ENCODE data around the gene NT5DC1. TPM values are rescaled to one million over a fixed set of nuclear protein-coding genes. Genes with fewer than 3 reads are reported as not detected.
A peak's percentile ranks its signal among the peaks of the same experiment; 100 is the strongest.

Gene NT5DC1
- total and polyA plus RNA-seq, 2 experiments from 2014 or later: 27.0 to 29.8 TPM

DNA sequence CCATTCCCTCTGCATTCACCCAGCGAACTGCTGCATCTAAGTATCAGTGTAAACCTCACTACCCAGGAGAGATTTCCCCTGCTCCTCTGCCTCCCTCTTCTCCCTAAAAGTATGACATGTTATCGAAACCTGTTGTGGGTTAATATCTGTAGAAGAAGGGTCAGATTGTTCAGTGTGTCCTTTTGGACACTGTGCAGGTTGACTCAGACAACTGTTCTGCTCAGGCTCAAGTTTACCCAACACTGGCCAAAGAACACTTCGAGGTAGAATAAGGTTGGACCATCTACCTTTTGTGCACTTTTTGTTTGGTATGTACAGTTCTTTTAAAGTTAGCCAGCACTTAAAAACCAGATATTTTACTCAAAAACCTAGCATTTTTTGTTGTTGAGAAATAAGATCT, 4.6 kb downstream of the NT5DC1 start (continued):
- TF ChIP-seq, protein P1, sequence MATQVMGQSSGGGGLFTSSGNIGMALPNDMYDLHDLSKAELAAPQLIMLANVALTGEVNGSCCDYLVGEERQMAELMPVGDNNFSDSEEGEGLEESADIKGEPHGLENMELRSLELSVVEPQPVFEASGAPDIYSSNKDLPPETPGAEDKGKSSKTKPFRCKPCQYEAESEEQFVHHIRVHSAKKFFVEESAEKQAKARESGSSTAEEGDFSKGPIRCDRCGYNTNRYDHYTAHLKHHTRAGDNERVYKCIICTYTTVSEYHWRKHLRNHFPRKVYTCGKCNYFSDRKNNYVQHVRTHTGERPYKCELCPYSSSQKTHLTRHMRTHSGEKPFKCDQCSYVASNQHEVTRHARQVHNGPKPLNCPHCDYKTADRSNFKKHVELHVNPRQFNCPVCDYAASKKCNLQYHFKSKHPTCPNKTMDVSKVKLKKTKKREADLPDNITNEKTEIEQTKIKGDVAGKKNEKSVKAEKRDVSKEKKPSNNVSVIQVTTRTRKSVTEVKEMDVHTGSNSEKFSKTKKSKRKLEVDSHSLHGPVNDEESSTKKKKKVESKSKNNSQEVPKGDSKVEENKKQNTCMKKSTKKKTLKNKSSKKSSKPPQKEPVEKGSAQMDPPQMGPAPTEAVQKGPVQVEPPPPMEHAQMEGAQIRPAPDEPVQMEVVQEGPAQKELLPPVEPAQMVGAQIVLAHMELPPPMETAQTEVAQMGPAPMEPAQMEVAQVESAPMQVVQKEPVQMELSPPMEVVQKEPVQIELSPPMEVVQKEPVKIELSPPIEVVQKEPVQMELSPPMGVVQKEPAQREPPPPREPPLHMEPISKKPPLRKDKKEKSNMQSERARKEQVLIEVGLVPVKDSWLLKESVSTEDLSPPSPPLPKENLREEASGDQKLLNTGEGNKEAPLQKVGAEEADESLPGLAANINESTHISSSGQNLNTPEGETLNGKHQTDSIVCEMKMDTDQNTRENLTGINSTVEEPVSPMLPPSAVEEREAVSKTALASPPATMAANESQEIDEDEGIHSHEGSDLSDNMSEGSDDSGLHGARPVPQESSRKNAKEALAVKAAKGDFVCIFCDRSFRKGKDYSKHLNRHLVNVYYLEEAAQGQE (IDR thresholded peaks at IDR 0.05; ENCODE audit: unreplicated experiment): no peak

DNA sequence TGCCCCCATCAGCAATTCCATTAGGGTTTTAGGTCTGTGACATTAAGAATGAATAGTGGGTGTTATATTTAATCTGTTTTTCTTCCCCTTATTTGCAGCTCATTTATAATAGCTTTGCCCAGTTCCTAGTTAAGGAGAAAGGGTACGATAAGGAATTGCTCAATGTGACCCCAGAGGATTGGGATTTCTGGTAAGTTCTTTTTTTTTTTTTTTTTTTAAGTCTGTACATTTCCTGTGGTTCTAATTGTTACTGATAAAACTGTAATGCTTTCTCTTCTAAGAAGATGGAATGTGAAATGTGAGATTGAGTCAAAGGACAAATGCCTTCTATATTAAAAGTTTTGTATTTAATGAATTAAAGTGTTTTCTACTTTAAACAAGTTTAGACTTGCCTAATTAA, 5.5 kb downstream of the NT5DC1 start:
- DNase-seq (ENCODE audit: low spot score): no peak
- Histone ChIP-seq H3K79me2 (replicated peaks; ENCODE audit: insufficient read depth) (peaks cover 34% of the 10 kb centered on the region), H3K4me1 (ENCODE audit: insufficient read depth) (peaks cover 42% of the 10 kb centered on the region)
- TF ChIP-seq, protein P2, sequence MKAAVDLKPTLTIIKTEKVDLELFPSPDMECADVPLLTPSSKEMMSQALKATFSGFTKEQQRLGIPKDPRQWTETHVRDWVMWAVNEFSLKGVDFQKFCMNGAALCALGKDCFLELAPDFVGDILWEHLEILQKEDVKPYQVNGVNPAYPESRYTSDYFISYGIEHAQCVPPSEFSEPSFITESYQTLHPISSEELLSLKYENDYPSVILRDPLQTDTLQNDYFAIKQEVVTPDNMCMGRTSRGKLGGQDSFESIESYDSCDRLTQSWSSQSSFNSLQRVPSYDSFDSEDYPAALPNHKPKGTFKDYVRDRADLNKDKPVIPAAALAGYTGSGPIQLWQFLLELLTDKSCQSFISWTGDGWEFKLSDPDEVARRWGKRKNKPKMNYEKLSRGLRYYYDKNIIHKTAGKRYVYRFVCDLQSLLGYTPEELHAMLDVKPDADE (IDR thresholded peaks at IDR 0.05): no peak
- TF ChIP-seq NANOG (IDR thresholded peaks at IDR 0.05; ENCODE audit: borderline replicate concordance): no peak
- TF ChIP-seq, protein P3, sequence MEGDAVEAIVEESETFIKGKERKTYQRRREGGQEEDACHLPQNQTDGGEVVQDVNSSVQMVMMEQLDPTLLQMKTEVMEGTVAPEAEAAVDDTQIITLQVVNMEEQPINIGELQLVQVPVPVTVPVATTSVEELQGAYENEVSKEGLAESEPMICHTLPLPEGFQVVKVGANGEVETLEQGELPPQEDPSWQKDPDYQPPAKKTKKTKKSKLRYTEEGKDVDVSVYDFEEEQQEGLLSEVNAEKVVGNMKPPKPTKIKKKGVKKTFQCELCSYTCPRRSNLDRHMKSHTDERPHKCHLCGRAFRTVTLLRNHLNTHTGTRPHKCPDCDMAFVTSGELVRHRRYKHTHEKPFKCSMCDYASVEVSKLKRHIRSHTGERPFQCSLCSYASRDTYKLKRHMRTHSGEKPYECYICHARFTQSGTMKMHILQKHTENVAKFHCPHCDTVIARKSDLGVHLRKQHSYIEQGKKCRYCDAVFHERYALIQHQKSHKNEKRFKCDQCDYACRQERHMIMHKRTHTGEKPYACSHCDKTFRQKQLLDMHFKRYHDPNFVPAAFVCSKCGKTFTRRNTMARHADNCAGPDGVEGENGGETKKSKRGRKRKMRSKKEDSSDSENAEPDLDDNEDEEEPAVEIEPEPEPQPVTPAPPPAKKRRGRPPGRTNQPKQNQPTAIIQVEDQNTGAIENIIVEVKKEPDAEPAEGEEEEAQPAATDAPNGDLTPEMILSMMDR (conservative IDR thresholded peaks at IDR 0.05; ENCODE audit: low read depth in 2 of 2): no peak
- no peak for TF ChIP-seq POLR2AphosphoS5 (IDR thresholded peaks at IDR 0.05; ENCODE audit: low read depth)
- no peak for TF ChIP-seq STAT1 (IDR thresholded peaks at IDR 0.05; ENCODE audit: unreplicated experiment)
- no peak for TF ChIP-seq CREB1 (CRISPR knock-in tag; IDR thresholded peaks at IDR 0.05; ENCODE audit: low read depth)
- no peak for TF ChIP-seq ZNF331 (CRISPR knock-in tag; IDR thresholded peaks at IDR 0.05; ENCODE audit: low read depth)
- TF ChIP-seq EZH2phosphoT487 (IDR thresholded peaks at IDR 0.05; ENCODE audit: unreplicated experiment): no peak
- no peak for TF ChIP-seq JUNB (IDR thresholded peaks at IDR 0.05; ENCODE audit: unreplicated experiment)
- TF ChIP-seq ZNF114 (CRISPR knock-in tag; IDR thresholded peaks at IDR 0.05): no peak
- TF ChIP-seq, protein P1 (IDR thresholded peaks at IDR 0.05; ENCODE audit: unreplicated experiment): no peak

More for the DNA sequence above, 5.5 kb downstream of the NT5DC1 start:
- Mint-ChIP-seq H3K9me3 (no peaks in the 10 kb centered on the region), H3K27me3 (ENCODE audit: insufficient read depth, low read depth, poor library complexity) (peaks cover 5% of the 10 kb centered on the region), H3K4me3 (peak overlapping the region; percentile 7; the same call in 1 of the 3 replicates), H3K4me1 (peaks cover 74% of the 10 kb centered on the region), H3K27ac (peak overlapping the region; percentile 58), H3K36me3 (ENCODE audit: low read depth) (peaks cover 30% of the 10 kb centered on the region)
- Histone ChIP-seq H3F3A (replicated peaks; ENCODE audit: low read depth) (no peaks in the 10 kb centered on the region; the same call in 1 of the 2 replicates), H3K27me3 (ENCODE audit: insufficient read depth) (no peaks in the 10 kb centered on the region), H3K4me3 (no peak overlapping the region), H2AFZ (no peak overlapping the region), H3K36me3 (ENCODE audit: insufficient read depth) (peaks cover 12% of the 10 kb centered on the region; the same call in 1 of the 2 replicates), H3K9me2 (ENCODE audit: insufficient read depth) (no peaks in the 10 kb centered on the region), H3K27ac (ENCODE audit: low read depth) (peak overlapping the region; percentile 82), H3K4me2 (peak overlapping the region; percentile 14), H4K20me1 (replicated peaks; ENCODE audit: insufficient read depth) (no peaks in the 10 kb centered on the region)
- no peak for ATAC-seq

Measured in GM23338 (cell line).